ACC112 (cell line): ENCODE measurements around the gene MRPS31.
A peak's percentile ranks its signal among the peaks of the same experiment; 100 is the strongest.
"Not testable (repeated sequence)": the region's sequence is repeated elsewhere in the genome, so short reads cannot be mapped to it uniquely, and the experiment has no call there.

Experiments used
- H2AFZ ChIP-seq: fragments of 200-600 bp; sonication (generic); one replicate; pipeline ENCODE4 v1.6.0; 2017; ENCODE audit warnings: antibody characterized with exemption, low read length; ENCODE audit not compliant: unreplicated experiment
- H3K27ac ChIP-seq: fragments of 200-600 bp; sonication (generic); 2 replicates; pipeline ENCODE4 v1.5.1; 2014; ENCODE audit warnings: low read depth, mild to moderate bottlenecking, antibody characterized with exemption, low read length, moderate library complexity
- H3K27me3 ChIP-seq: fragments of 200-600 bp; sonication (generic); 2 replicates; pipeline ENCODE4 v1.6.1; 2014; ENCODE audit warnings: mild to moderate bottlenecking, antibody characterized with exemption, low read length, moderate library complexity, mixed read lengths; ENCODE audit not compliant: insufficient read depth
- H3K36me3 ChIP-seq: fragments of 200-600 bp; sonication (generic); 2 replicates; pipeline ENCODE4 v1.6.1; 2016; ENCODE audit warnings: mild to moderate bottlenecking, antibody characterized with exemption, low read length, moderate library complexity, mixed read lengths; ENCODE audit not compliant: insufficient read depth
- H3K4me1 ChIP-seq: fragments of 200-600 bp; sonication (generic); one replicate; pipeline ENCODE4 v1.6.1; 2016; ENCODE audit warnings: low read length, mixed read lengths; ENCODE audit not compliant: insufficient read depth, unreplicated experiment, control insufficient read depth
- H3K4me3 ChIP-seq: fragments of 200-600 bp; sonication (generic); 2 replicates; pipeline ENCODE4 v1.5.1; 2014; ENCODE audit warnings: mild to moderate bottlenecking, low read depth, low read length
- H3K79me2 ChIP-seq: fragments of 200-600 bp; sonication (generic); one replicate; pipeline ENCODE4 v1.6.0; 2016; ENCODE audit warnings: low read length; ENCODE audit not compliant: control insufficient read depth, unreplicated experiment, insufficient read depth

The MRPS31 gene

DNA sequence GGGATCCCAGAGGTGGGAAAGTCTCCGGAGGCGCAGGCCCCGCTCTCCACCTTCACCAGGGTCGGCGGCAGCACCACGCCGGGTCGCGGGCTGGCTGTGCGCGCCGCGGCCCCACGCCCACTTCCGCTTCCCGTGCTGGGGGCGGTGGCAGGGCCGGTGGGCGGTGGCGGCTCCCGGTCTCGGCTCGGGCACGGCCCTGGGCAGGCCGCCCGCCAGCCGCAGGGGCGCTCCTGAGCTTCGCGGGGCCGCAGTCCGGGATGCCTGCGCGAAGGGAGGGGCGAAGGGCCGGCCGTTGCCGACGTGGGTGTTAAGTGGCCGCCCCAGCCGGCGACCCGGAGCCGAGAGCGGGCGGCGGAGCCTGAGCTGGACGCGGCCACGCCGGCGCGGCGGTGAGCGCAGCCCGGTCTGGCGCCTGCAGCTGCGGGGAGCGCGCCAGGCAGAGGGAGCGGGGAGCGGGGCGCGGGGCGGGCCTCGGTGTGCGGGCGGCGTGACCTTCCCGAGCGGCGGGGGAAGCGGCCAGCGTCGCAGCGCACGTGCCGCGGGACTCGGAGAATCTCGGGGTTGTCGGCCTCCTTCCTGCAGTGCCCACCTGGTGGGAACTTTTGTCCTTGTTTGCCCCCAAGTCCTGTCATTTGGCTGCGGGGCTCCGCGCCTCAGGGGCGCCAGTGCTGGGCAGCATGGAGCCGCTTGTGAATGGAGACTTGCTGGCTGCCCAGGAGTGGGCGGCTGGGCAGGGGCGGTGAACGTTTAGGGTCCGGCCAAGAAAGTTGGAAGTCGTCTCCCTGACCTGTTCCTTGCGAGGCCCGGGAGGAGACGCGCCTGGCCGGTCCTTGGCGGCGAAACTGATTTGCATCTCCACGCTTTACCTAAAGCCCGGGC lies 18.5 kb upstream of the MRPS31 start, which contains the start of gene SLC25A15:
Gene SLC25A15 (plus strand): TSS at position 337 of the 879 bp plus-strand sequence. CDS start 3,616 bp downstream, outside the sequence.
- Histone ChIP-seq H3K4me3 (peak within 1 kb of the TSS; percentile 86), H2AFZ (peak within 1 kb of the TSS; percentile 92), H3K36me3 (no peaks in the 10 kb centered on the region), H3K79me2 (peaks cover 9% of the 10 kb centered on the region), H3K27me3 (no peaks in the 10 kb centered on the region), H3K4me1 (peaks cover 16% of the 10 kb centered on the region), H3K27ac (peak within 1 kb of the TSS; percentile 43)

DNA sequence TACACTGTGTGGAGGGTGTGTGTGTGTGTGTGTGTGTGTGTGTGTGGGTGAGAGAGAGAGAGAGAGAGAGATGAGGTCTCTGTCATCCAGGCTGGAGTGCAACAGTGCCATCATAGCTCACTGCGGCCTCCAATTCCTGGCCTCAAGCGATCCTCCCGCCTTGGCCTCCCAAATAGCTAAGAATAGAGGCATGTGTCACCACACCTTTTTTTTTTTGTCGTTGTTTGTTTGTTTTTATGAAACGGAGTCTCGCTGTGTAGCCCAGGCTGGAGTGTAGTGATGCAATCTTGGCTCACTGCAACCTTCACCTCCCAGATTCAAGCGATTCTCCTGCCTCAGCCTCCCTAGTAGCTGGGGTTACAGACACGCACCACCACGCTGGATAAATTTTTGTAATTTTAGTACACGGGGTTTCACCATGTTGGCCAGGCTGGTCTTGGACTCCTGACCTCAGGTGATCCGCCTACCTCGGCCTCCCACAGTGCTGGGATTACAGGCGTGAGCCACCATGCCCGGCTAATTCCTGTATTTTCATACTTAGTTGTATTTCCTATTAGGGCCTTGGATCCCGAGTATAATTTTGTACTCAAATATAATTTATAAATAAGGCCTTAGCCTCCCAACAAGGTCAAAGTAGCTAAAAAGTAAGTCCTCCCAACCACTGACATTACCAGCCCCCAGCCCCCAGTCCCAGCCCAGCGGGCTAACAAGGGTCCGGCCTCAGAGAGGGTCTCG lies 17.7 kb upstream of the MRPS31 start:
- not testable (repeated sequence) for H3K79me2 ChIP-seq, H3K36me3 ChIP-seq, H3K27me3 ChIP-seq
- Histone ChIP-seq H3K27ac (peak overlapping the region; percentile 43), H3K4me1 (peaks cover 16% of the 10 kb centered on the region), H2AFZ (peak overlapping the region; percentile 70), H3K4me3 (peak overlapping the region; percentile 86)

DNA sequence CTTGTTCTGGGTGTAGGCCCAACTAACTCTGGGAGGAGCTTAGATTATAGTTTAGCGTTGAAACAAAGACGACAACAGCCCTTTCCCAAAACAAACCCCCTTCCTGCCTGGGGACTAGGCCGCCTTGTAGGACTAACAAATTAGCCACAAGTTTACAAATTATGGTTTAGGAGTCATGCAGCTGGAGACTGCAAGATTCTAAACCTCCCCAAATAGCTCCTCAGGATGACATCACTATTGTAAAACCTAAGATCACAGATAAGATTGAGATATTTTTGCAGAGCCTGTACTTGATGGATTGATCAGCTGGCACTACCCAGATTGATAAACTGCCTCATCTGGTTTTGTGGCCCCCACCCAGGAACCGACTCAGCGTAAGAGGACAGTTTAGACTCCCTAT lies 16.1 kb upstream of the MRPS31 start:
- Histone ChIP-seq H3K79me2 (peaks cover 9% of the 10 kb centered on the region), H2AFZ (peak overlapping the region; percentile 7), H3K4me1 (peaks cover 16% of the 10 kb centered on the region), H3K27me3 (no peaks in the 10 kb centered on the region), H3K27ac (peak overlapping the region; percentile 58), H3K36me3 (no peaks in the 10 kb centered on the region), H3K4me3 (no peak overlapping the region)

DNA sequence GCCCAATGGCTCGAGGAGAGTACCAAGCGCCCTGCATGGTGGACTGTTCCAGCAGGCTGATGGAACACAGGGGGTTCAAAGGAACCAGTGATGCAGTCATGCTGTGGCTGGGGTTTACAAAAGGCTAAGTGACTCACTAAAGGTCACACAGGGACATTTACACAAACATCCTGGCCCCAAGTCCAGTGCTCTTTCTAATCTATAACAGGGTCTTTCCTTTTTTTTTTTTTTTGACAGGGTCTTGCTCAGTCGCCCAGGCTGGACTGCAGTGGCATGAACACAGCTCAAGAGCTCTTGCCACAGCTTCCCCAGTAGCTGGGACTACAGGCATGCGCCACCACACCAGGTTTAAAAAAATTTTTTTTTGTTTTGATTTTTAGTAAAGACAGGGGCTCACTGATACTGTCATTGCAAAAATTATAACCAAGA lies 15.6 kb upstream of the MRPS31 start:
- Histone ChIP-seq H3K27ac (peak overlapping the region; percentile 58), H2AFZ (peak overlapping the region; percentile 7), H3K4me1 (peaks cover 16% of the 10 kb centered on the region), H3K27me3 (no peaks in the 10 kb centered on the region), H3K36me3 (no peaks in the 10 kb centered on the region), H3K79me2 (peaks cover 9% of the 10 kb centered on the region), H3K4me3 (no peak overlapping the region)

DNA sequence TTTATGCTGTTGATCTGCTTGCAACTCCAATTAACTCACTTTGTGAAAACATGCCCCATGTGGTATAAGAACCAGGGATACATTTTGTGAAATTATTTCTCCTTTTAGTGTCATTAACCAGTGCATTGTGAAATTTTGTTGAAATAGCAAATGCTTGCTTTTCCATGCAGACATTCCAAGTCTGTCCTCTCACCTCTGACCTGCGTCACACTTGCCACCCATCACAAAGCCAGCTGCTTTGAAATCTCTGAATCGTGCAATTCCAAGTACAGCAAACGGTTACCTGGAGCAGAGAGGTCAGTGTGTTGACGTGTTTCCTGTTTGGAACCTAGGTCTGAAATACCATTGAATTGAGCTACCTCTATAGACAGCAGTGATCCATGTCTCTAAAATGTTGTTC lies 13.6 kb upstream of the MRPS31 start:
- peaks cover 16% of the 10 kb centered on the region for H3K4me1 ChIP-seq
- no peaks in the 10 kb centered on the region for H3K79me2 ChIP-seq
- no peak overlapping the region for H3K4me3 ChIP-seq
- H2AFZ ChIP-seq = no peak overlapping the region
- H3K27ac ChIP-seq = no peak overlapping the region
- H3K36me3 ChIP-seq = no peaks in the 10 kb centered on the region
- H3K27me3 ChIP-seq = no peaks in the 10 kb centered on the region

DNA sequence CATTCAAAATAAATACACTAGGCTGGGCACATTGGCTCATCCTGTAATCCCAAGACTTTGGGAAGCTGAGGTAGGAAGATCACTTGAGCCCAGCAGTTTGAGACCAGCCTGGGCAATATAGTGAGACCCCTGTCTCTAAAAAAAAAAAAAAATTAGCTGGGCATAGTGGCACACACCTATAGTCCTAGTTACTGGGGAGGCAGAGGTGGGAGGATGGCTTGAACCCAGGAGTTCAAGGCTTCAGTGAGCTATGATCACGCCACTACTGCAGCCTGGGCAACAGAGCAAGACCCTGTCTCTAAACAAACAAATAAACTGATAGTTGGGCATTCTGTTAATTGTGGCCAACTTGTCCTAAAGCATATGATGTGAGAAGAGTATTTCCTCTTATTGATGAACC lies 12.0 kb upstream of the MRPS31 start:
- not testable (repeated sequence) for H3K79me2 ChIP-seq, H2AFZ ChIP-seq, H3K27ac ChIP-seq, H3K27me3 ChIP-seq, H3K4me3 ChIP-seq, H3K36me3 ChIP-seq
- peaks cover 16% of the 10 kb centered on the region for H3K4me1 ChIP-seq

DNA sequence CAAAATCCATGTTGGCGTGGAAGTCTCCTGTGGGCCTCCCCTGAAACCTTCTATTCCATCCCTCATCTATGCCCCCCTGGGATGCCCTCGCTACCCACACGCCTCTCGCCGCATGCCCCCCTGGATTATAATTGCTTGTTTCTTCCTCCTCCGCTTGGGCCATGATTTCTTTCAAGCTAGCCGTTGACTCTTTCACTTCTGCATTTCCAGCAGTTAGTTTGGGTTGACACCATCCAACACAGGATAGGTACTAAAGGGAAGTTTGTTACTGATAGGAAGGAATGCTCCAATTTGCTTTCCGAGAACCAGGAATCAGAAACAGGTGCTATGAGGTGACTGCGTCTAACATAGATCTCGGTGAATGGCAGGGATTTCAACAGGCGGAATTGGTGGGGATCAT lies 10.7 kb upstream of the MRPS31 start:
- Histone ChIP-seq H3K4me1 (peaks cover 12% of the 10 kb centered on the region), H2AFZ (no peak overlapping the region), H3K36me3 (no peaks in the 10 kb centered on the region), H3K79me2 (no peaks in the 10 kb centered on the region), H3K27me3 (no peaks in the 10 kb centered on the region), H3K27ac (no peak overlapping the region), H3K4me3 (no peak overlapping the region)

DNA sequence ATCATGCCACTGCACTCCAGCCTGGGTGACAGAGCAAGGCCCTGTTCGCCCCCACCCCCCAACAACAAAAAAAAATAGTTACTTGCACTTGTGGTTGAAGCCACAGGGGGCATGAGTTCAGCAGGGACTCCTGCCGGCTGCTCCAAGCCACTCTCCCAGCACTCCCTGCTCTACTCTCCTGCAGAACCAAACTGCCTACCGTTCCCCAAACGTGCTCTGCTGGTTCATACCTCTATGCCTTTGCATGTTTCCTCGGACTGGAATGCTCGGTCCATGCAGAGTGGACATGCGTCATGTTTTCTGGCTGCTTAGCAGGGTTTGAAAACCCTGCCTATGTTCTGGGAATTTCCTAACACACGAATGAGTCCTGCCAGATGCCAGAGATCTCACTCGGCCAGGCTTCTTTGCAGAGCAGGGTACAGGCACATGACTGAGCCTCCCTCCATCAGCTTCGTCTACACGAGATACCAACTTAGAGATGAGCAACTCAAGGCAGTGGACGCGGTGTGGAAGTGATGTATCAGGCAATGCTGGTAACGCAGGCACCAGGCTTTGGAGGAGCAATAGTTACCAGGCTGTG lies 9.9 kb upstream of the MRPS31 start:
- Histone ChIP-seq H3K27ac (no peak overlapping the region), H3K79me2 (no peaks in the 10 kb centered on the region), H3K27me3 (no peaks in the 10 kb centered on the region), H3K36me3 (no peaks in the 10 kb centered on the region), H2AFZ (no peak overlapping the region), H3K4me1 (peaks cover 8% of the 10 kb centered on the region), H3K4me3 (no peak overlapping the region)

DNA sequence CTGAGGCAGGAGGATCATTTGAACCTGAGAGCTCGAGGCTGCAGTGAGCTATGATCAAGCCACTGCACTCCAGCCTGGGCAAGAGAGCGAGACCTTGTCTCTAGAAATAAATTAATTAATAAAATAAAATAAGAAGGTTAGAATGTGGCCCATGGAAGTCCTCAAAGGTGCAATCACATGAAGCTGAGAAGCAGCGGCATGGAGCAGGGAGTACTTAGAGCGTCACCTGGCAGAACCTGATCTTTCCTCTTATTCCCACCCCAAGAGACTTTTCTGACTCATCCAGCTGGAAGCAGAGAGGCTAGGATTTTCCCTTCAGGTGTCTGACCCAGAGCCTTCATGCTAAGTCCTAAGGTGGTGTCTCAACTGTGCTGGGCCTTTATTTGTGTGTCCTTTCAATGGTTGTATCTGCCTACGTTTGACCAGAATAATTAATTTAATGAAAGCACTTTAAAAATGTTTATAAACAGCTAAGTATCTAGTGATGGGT lies 8.9 kb upstream of the MRPS31 start:
- H3K79me2 ChIP-seq = no peaks in the 10 kb centered on the region
- H3K27me3 ChIP-seq = no peaks in the 10 kb centered on the region
- H3K4me3 ChIP-seq = no peak overlapping the region
- no peak overlapping the region for H2AFZ ChIP-seq
- H3K4me1 ChIP-seq = peaks cover 8% of the 10 kb centered on the region
- no peak overlapping the region for H3K27ac ChIP-seq
- H3K36me3 ChIP-seq = no peaks in the 10 kb centered on the region

DNA sequence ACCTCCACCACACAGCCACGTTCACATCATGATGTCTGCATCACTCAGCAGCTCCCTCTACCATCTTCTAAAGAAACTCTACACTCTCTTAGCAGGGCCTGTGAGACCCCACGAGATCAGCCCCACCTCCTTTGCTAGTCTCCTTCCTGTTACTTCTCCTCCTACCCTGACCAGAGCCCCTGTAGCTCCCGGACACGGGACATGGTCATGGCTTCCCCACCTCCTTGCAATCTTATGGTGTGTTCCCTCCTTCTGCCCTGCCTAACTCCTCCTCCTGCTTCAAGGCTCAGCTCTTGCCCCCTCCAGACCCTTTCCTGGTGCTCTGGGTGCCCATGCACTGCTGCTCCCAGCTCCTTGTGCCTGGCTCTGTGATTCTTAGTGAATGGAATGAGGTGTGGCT lies 8.1 kb upstream of the MRPS31 start:
- H3K4me1 ChIP-seq = peaks cover 8% of the 10 kb centered on the region
- H3K4me3 ChIP-seq = no peak overlapping the region
- H2AFZ ChIP-seq = no peak overlapping the region
- no peaks in the 10 kb centered on the region for H3K79me2 ChIP-seq
- H3K27me3 ChIP-seq = no peaks in the 10 kb centered on the region
- H3K36me3 ChIP-seq = no peaks in the 10 kb centered on the region
- no peak overlapping the region for H3K27ac ChIP-seq
